ENCODE results near the gene GH2. TPM values are rescaled to one million over a fixed set of nuclear protein-coding genes. Genes with fewer than 3 reads are reported as not detected.

GH2 gene
- total and polyA plus RNA-seq, 2 donors (not counting 3 experiments of a cell fraction or from before 2014, with no cell fraction given) = not detected

DNA sequence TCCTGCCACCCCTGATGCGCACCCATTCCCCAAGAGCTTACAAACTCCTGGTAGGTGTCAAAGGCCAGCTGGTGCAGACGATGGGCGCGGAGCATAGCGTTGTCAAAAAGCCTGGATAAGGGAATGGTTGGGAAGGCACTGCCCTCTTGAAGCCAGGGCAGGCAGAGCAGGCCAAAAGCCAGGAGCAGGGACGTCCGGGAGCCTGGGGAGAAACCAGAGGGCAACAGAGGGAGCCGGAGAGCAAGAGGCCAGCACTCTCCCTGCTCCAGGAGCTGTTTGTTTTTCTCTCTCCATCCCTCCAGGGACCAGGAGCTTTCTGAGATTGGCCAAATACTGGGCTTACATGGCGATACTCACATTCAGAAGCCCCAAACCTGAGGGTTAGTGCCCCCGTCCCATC is 36.6 kb upstream of the GH2 start:
- BruUV-seq (replicated peaks) = no TSS peak
- Histone ChIP-seq H3K36me3 (ENCODE audit: control insufficient read depth in 2 of 2, extremely low read depth in 1 of 2, insufficient read depth in 2 of 2, low read length in 2 of 2) (no peaks in the 10 kb centered on the region), H3K9ac (replicated peaks; ENCODE audit: extremely low read depth, insufficient read depth, low read length) (no peak overlapping the region), H3K27me3 (ENCODE audit: control insufficient read depth in 2 of 2, insufficient read depth in 2 of 2, low read length in 2 of 2) (peaks cover 0 to 3% of the 10 kb centered on the region in 2 experiments), H3K9me1 (replicated peaks; ENCODE audit: control insufficient read depth, extremely low read depth, insufficient read depth, low read length) (no peaks in the 10 kb centered on the region), H3K4me1 (ENCODE audit: control insufficient read depth, extremely low read depth, insufficient read depth, low read length) (no peaks in the 10 kb centered on the region), H3K9me3 (replicated peaks; ENCODE audit: control insufficient read depth, insufficient read depth, low read length) (no peaks in the 10 kb centered on the region), H4K20me1 (replicated peaks; ENCODE audit: control insufficient read depth, extremely low read depth, insufficient read depth, low read length) (no peaks in the 10 kb centered on the region), H3K27ac (ENCODE audit: insufficient read depth, low read depth, low read length) (no peak overlapping the region), H3K4me3 (replicated peaks in 1 of 3; ENCODE audit: insufficient read depth in 1 of 3, low read depth in 1 of 3, low read length in 3 of 3) (no peak overlapping the region), H2AFZ (ENCODE audit: low read depth, low read length) (no peak overlapping the region), H3K79me2 (ENCODE audit: control insufficient read depth, insufficient read depth, low read length) (no peaks in the 10 kb centered on the region), H3K4me2 (ENCODE audit: insufficient read depth, low read length) (no peak overlapping the region)
- POLR2A ChIA-PET = no interaction called here
- intact Hi-C loops (cut with micrococcal nuclease) (no loop called here), dilution Hi-C loops (cut with MboI; ENCODE audit: extremely low pct_ligation_motif_present, low sequenced_read_pairs) (no loop called here)
- CTCF ChIA-PET = interaction anchor here (0.8 to 7.3 kb wide), 16 partner anchors 12 to 217 kb away, joined by 3 to 183 read pairs (median 9); partner anchors contain the start of gene PRR29
- FAIRE-seq (no peak), DNase-seq (ENCODE audit: low read depth, low spot score) (no peak)
- no peak for TF ChIP-seq GATA2 (IDR thresholded peaks at IDR 0.05; ENCODE audit: insufficient read depth, insufficient read length, low read depth, low read length)
- TF ChIP-seq POLR2AphosphoS5 (IDR thresholded peaks at IDR 0.05; ENCODE audit: insufficient read depth, low read depth, low read length) = no peak
- no peak for TF ChIP-seq EZH2 (IDR thresholded peaks at IDR 0.05; ENCODE audit: borderline replicate concordance, low read depth, low read length, severe bottlenecking)
- TF ChIP-seq JUN (IDR thresholded peaks at IDR 0.05; ENCODE audit: borderline replicate concordance, insufficient read depth, insufficient read length, low read depth) = no peak
- no peak for TF ChIP-seq POLR2A (IDR thresholded peaks at IDR 0.05; ENCODE audit: low read depth, low read length)
- no peak for TF ChIP-seq MYC (IDR thresholded peaks at IDR 0.05; ENCODE audit: low read depth, low read length)
- TF ChIP-seq, protein P1, sequence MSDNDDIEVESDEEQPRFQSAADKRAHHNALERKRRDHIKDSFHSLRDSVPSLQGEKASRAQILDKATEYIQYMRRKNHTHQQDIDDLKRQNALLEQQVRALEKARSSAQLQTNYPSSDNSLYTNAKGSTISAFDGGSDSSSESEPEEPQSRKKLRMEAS (IDR thresholded peaks at IDR 0.05; ENCODE audit: insufficient read depth, insufficient read length) = no peak
- TF ChIP-seq, protein P2, sequence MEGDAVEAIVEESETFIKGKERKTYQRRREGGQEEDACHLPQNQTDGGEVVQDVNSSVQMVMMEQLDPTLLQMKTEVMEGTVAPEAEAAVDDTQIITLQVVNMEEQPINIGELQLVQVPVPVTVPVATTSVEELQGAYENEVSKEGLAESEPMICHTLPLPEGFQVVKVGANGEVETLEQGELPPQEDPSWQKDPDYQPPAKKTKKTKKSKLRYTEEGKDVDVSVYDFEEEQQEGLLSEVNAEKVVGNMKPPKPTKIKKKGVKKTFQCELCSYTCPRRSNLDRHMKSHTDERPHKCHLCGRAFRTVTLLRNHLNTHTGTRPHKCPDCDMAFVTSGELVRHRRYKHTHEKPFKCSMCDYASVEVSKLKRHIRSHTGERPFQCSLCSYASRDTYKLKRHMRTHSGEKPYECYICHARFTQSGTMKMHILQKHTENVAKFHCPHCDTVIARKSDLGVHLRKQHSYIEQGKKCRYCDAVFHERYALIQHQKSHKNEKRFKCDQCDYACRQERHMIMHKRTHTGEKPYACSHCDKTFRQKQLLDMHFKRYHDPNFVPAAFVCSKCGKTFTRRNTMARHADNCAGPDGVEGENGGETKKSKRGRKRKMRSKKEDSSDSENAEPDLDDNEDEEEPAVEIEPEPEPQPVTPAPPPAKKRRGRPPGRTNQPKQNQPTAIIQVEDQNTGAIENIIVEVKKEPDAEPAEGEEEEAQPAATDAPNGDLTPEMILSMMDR (IDR thresholded peaks at IDR 0.05; ENCODE audit: extremely low read depth in 1 of 2, insufficient read depth in 1 of 2, low read depth in 1 of 2, low read length in 2 of 2) = no peak
- TF ChIP-seq FOS (IDR thresholded peaks at IDR 0.05; ENCODE audit: borderline replicate concordance, insufficient read depth, low read length) = no peak
